ENCODE data around the gene PTPRR.

The PTPRR gene

DNA sequence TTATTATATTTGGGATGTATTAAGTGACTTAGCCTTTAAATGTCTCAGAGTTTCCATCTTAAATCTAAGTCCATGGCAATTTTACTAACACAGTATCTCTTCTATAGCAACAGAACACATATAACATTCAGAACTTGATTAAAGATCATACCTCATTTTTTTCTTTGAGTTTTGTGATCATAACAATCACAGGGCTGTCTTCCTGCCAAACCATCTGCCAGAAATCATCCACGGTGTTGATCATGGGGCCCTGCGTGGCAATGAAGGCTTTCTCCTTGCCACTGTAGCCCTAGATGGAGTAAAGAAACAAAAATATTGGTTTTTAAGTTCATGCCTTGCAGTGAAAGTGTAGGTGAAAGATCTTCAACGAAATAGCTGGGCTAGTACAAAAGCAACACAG lies 236.6 kb downstream of the PTPRR start:
- ChIA-PET CTCF (no interaction called here), POLR2A (no interaction called here)
- no peak for DNase-seq (ENCODE audit: low read depth, low spot score)
- H3K4me3 ChIP-seq (ENCODE audit: low read depth, low read length): no peak overlapping the region
- TF ChIP-seq, protein P1, sequence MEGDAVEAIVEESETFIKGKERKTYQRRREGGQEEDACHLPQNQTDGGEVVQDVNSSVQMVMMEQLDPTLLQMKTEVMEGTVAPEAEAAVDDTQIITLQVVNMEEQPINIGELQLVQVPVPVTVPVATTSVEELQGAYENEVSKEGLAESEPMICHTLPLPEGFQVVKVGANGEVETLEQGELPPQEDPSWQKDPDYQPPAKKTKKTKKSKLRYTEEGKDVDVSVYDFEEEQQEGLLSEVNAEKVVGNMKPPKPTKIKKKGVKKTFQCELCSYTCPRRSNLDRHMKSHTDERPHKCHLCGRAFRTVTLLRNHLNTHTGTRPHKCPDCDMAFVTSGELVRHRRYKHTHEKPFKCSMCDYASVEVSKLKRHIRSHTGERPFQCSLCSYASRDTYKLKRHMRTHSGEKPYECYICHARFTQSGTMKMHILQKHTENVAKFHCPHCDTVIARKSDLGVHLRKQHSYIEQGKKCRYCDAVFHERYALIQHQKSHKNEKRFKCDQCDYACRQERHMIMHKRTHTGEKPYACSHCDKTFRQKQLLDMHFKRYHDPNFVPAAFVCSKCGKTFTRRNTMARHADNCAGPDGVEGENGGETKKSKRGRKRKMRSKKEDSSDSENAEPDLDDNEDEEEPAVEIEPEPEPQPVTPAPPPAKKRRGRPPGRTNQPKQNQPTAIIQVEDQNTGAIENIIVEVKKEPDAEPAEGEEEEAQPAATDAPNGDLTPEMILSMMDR (IDR thresholded peaks at IDR 0.05; ENCODE audit: insufficient read depth, low read length, missing control alignments): no peak

DNA sequence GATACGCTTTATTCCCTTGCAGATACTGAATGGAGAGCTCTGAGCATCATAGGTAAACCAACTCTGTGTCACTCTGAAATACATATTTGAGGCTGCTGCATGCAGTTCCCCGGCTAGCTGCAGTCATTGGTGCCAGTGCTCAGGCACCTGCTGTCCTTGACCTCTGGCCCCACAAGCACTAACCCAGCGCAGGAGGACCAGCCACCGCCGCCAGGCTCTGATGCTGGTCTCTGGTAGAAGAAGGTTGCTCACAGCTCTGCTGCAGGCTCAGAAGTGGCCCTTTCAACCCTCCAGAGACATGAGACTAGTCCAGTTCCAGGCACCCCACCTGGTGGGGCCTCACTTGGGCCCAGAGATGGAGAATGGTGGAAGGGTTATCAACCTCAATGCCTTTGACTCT lies 248.8 kb downstream of the PTPRR start:
- DNase-seq (ENCODE audit: low read depth, low spot score): no peak
- ChIA-PET CTCF (no interaction called here), POLR2A (no interaction called here)
- no peak overlapping the region for H3K4me3 ChIP-seq (ENCODE audit: low read depth, low read length)
- TF ChIP-seq, protein P1 (IDR thresholded peaks at IDR 0.05; ENCODE audit: insufficient read depth, low read length, missing control alignments): no peak

DNA sequence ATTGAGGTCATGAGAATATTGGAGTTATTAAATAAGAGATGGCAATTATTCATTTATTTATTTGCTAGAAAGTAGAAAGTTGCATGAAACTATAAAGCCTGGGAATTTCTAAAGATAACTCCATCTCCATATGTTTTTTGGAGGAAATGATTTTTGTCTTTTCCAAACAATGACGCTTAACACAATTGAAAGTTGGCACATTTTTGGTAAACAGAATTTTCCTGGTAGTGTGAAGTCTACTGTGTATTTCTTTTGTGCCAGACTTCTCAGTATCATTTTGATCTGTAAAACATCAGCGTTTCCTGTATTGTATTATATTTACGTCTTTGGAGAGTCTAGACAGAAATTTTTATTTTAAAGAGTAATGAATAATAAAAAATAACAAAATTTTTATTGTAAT lies 249.6 kb downstream of the PTPRR start:
- POLR2A ChIA-PET: no interaction called here
- H3K4me3 ChIP-seq (ENCODE audit: low read depth, low read length): no peak overlapping the region
- TF ChIP-seq, protein P1 (IDR thresholded peaks at IDR 0.05; ENCODE audit: insufficient read depth, low read length, missing control alignments): no peak
- no peak for DNase-seq (ENCODE audit: low read depth, low spot score)
- CTCF ChIA-PET: no interaction called here

DNA sequence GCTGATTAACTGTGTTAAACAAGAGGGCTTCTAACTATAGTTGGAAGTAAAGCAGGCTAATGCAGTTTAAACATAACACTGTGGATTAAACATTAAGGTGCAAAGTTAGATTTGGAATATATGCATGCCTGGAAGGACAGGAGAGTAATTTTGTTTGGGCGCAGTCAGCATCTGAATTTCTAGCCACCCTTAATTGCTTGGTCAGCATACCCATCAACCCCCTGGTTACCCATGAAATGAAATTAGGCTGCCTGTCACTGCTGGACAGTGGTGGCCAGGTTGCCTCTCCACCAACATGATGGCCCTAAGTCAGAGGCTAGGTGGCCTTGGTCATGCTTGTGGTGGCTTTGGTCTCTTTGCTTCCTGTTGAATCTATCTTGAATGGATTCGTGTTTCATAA lies 253.3 kb downstream of the PTPRR start:
- no peak for DNase-seq (ENCODE audit: low read depth, low spot score)
- TF ChIP-seq, protein P1 (IDR thresholded peaks at IDR 0.05; ENCODE audit: insufficient read depth, low read length, missing control alignments): no peak
- H3K4me3 ChIP-seq (ENCODE audit: low read depth, low read length): no peak overlapping the region
- POLR2A ChIA-PET: no interaction called here
- CTCF ChIA-PET: interaction anchor here (0.6 to 0.9 kb wide), 2 partner anchors 362 to 576 kb away, joined by 3 read pairs; no protein-coding TSS in a partner anchor

DNA sequence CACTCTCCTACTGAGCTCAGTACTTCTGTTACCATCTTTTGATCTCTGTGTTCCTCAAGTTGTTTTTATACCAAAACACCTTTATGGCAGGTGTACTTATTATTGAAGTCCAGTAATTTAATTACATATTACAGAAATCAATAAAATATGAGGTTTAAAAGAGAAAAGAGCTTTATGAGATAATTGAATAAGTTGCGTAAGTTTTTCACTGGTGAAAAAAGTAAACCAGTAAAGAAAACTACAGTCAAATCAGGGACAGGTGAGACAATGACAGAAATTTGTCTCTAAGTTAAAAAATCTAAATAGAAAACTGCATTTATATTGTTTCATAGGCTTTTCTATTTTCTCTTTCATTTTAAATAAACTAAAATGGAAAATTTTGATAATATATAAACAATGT lies 254.2 kb downstream of the PTPRR start:
- POLR2A ChIA-PET: no interaction called here
- TF ChIP-seq, protein P1 (IDR thresholded peaks at IDR 0.05; ENCODE audit: insufficient read depth, low read length, missing control alignments): no peak
- no peak overlapping the region for H3K4me3 ChIP-seq (ENCODE audit: low read depth, low read length)
- CTCF ChIA-PET: interaction anchor here (1.4 kb wide), 1 partner anchor 20 kb away, joined by 3 read pairs; no protein-coding TSS in a partner anchor
- no peak for DNase-seq (ENCODE audit: low read depth, low spot score)

DNA sequence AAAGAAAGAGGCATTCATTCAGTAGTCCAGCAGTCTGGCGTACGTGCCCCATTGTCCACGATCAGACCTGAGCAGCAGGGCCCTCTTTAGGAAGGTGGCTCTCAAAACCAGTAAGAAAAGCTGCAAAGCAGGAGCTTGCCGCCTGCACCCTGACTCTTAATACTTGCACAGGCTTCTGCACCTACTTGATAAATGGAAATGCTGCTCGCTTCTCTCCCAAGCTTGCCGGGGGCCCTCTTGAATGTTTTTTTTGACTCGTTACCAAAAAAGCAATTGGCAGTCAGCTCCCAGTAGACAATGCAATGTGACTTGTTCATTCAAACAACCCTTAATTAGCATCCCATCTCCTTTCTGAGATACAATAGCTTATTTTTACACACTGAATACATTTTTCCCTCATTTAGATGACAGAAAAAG lies 256.1 kb downstream of the PTPRR start:
- DNase-seq (ENCODE audit: low read depth, low spot score): no peak
- TF ChIP-seq, protein P1 (IDR thresholded peaks at IDR 0.05; ENCODE audit: insufficient read depth, low read length, missing control alignments): no peak
- POLR2A ChIA-PET: no interaction called here
- CTCF ChIA-PET: interaction anchor here (0.6 to 1.0 kb wide), 3 partner anchors 40 to 60 kb away, joined by 3 read pairs; no protein-coding TSS in a partner anchor
- no peak overlapping the region for H3K4me3 ChIP-seq (ENCODE audit: low read depth, low read length)
